Liver (tissue), 9 donors: ENCODE data around the gene CADM2. TPM values are rescaled to one million over a fixed set of nuclear protein-coding genes. Genes with fewer than 3 reads are reported as not detected.

Source experiments
- DNase-seq: peaks from one replicate; pipeline ENCODE4 v3.0.0-alpha.2; 2017; ENCODE audit warnings: low spot score
- H3K27ac ChIP-seq, 2 donors: one replicate each; pipeline ENCODE4 v1.7.0; 2013; ENCODE audit warnings: inconsistent platforms in 2 of 2, low read length in 2 of 2, control low read depth in 1 of 2, low read depth in 1 of 2, mild to moderate bottlenecking in 1 of 2
- H3K27me3 ChIP-seq, 4 donors: one replicate each; pipeline versions ENCODE4 v1.6.1 to v1.7.0; 2013; ENCODE audit warnings: low read length in 3 of 4, inconsistent platforms in 1 of 4, mild to moderate bottlenecking in 1 of 4, moderate library complexity in 1 of 4; ENCODE audit not compliant: control insufficient read depth in 4 of 4, insufficient read depth in 4 of 4
- H3K36me3 ChIP-seq, 4 donors: one replicate each; pipeline versions ENCODE4 v1.6.1 to v1.7.0; 2013; ENCODE audit warnings: low read length in 3 of 4, mild to moderate bottlenecking in 3 of 4, low read depth in 1 of 4, moderate library complexity in 1 of 4; ENCODE audit not compliant: control insufficient read depth in 4 of 4, insufficient read depth in 3 of 4
- H3K4me1 ChIP-seq, 4 donors: one replicate each; pipeline versions ENCODE4 v1.6.1 to v1.7.0; 2013; ENCODE audit warnings: low read length in 3 of 4, mild to moderate bottlenecking in 3 of 4, moderate library complexity in 1 of 4; ENCODE audit not compliant: control insufficient read depth in 4 of 4, insufficient read depth in 4 of 4
- H3K4me3 ChIP-seq, 3 donors: one replicate each; pipeline versions ENCODE4 v1.6.1 to v1.7.0; 2013; ENCODE audit warnings: low read length in 3 of 3, control low read depth in 1 of 3, low read depth in 1 of 3, mild to moderate bottlenecking in 1 of 3
- H3K9ac ChIP-seq, 2 donors: one replicate each; pipeline ENCODE4 v1.7.0; 2013; ENCODE audit warnings: low read length in 2 of 2, mild to moderate bottlenecking in 2 of 2, moderate library complexity in 2 of 2, control low read depth in 1 of 2, low read depth in 1 of 2
- H3K9me3 ChIP-seq, 4 donors: one replicate each; pipeline versions ENCODE4 v1.6.1 to v1.7.0; 2013; ENCODE audit warnings: low read length in 3 of 4; ENCODE audit not compliant: control insufficient read depth in 4 of 4
- EGR1 ChIP-seq, 2 donors: IDR thresholded peaks; 2 replicates each; pipeline ENCODE4 v1.6.1; 2016 to 2018; ENCODE audit warnings: antibody characterized with exemption in 2 of 2, low read depth in 2 of 2
- FOXA1 ChIP-seq: IDR thresholded peaks from 2 replicates; pipeline ENCODE4 v1.6.1; 2016; ENCODE audit warnings: antibody characterized with exemption
- FOXA2 ChIP-seq: IDR thresholded peaks from 2 replicates; pipeline ENCODE4 v1.6.1; 2016; ENCODE audit warnings: antibody characterized with exemption
- GABPA ChIP-seq, 2 donors: IDR thresholded peaks in 1 of 2; conservative IDR thresholded peaks in 1 of 2; 2 replicates each; pipeline ENCODE4 v1.6.1; 2016; ENCODE audit warnings: antibody characterized with exemption in 2 of 2, mild to moderate bottlenecking in 1 of 2, moderate library complexity in 1 of 2
- HNF4A ChIP-seq, 2 donors: conservative IDR thresholded peaks; 2 replicates each; pipeline ENCODE4 v1.6.1; 2016; ENCODE audit warnings: antibody characterized with exemption in 2 of 2, mild to moderate bottlenecking in 2 of 2
- HNF4G ChIP-seq: IDR thresholded peaks from 2 replicates; pipeline ENCODE4 v1.6.1; 2016; ENCODE audit warnings: antibody characterized with exemption
- JUND ChIP-seq, 2 donors: IDR thresholded peaks; 2 replicates each; pipeline ENCODE4 v1.6.1; 2016; ENCODE audit warnings: antibody characterized with exemption in 2 of 2
- NR2F2 ChIP-seq: IDR thresholded peaks from 2 replicates; pipeline ENCODE4 v1.6.1; 2016; ENCODE audit warnings: antibody characterized with exemption
- RAD21 ChIP-seq, 2 donors: IDR thresholded peaks; 2 replicates each; pipeline ENCODE4 v1.6.1; 2016; ENCODE audit warnings: antibody characterized with exemption in 2 of 2, mild to moderate bottlenecking in 2 of 2
- RXRA ChIP-seq, 2 donors: IDR thresholded peaks; 2 replicates each; pipeline ENCODE4 v1.6.1; 2017 to 2018; ENCODE audit warnings: antibody characterized with exemption in 2 of 2, mild to moderate bottlenecking in 1 of 2
- SP1 ChIP-seq: IDR thresholded peaks from 2 replicates; pipeline ENCODE4 v1.6.1; 2018; ENCODE audit warnings: antibody characterized with exemption, mild to moderate bottlenecking
- TAF1 ChIP-seq: conservative IDR thresholded peaks from 2 replicates; pipeline ENCODE4 v1.6.1; 2016; ENCODE audit warnings: antibody characterized with exemption, mild to moderate bottlenecking
- YY1 ChIP-seq: IDR thresholded peaks from 2 replicates; pipeline ENCODE4 v1.6.1; 2016; ENCODE audit warnings: antibody characterized with exemption, mild to moderate bottlenecking
- WGBS: extraction: QIAGEN DNeasy Blood & Tissue Kit; methylation state at CpG from one replicate; pipeline ENCODE4 v1.1.7; 2013; 5-methylcytosine and 5-hydroxymethylcytosine counted together
- polyA plus RNA-seq, 2 donors: library from polyadenylated mRNA; stranded (reverse) in 1 of 2; unstranded in 1 of 2; fragments of 200-250 nt in 1 of 2; fragments of >200 nt in 1 of 2; fragmentation: Nextera tagmentation in 1 of 2; extraction: Ambion mirVana in 1 of 2; gene quantifications; one replicate each; pipeline versions ENCODE4 v1.2.1 to v1.2.3, GENCODE V29; 2013 to 2015
- total RNA-seq, 2 donors: library from RNA; depleted of rRNA; stranded (reverse); fragments of >200 nt; gene quantifications; one replicate each; pipeline ENCODE4 v1.2.3, GENCODE V29; 2014
- TF ChIP-seq, protein P1 (sequence below): IDR thresholded peaks from 2 replicates; pipeline ENCODE4 v1.6.1; 2016; ENCODE audit warnings: antibody characterized with exemption
- TF ChIP-seq, protein P2 (sequence below): IDR thresholded peaks from 2 replicates; pipeline ENCODE4 v1.6.1; 2016; ENCODE audit warnings: antibody characterized with exemption, mild to moderate bottlenecking
- TF ChIP-seq, protein P3 (sequence below): fragments of 150-350 bp; IDR thresholded peaks from 2 replicates; pipeline ENCODE4 v1.5.1; 2017; ENCODE audit warnings: improper control_type of control experiment, low read depth, low read length; ENCODE audit not compliant: missing input control
- TF ChIP-seq, protein P4 (sequence below): IDR thresholded peaks from 2 replicates; pipeline ENCODE4 v1.6.1; 2016; ENCODE audit warnings: antibody characterized with exemption
- TF ChIP-seq, protein P5 (sequence below): IDR thresholded peaks from 2 replicates; pipeline ENCODE4 v1.6.1; 2016; ENCODE audit warnings: antibody characterized with exemption
- donor health status: healthy.
- donor health status: healthy.
- donor health status: healthy.
- donor health status: healthy.
- donor health status: healthy.

CADM2 gene
- total and polyA plus RNA-seq, 4 donors, result 0.35 to 0.92 (median 0.51) TPM

DNA sequence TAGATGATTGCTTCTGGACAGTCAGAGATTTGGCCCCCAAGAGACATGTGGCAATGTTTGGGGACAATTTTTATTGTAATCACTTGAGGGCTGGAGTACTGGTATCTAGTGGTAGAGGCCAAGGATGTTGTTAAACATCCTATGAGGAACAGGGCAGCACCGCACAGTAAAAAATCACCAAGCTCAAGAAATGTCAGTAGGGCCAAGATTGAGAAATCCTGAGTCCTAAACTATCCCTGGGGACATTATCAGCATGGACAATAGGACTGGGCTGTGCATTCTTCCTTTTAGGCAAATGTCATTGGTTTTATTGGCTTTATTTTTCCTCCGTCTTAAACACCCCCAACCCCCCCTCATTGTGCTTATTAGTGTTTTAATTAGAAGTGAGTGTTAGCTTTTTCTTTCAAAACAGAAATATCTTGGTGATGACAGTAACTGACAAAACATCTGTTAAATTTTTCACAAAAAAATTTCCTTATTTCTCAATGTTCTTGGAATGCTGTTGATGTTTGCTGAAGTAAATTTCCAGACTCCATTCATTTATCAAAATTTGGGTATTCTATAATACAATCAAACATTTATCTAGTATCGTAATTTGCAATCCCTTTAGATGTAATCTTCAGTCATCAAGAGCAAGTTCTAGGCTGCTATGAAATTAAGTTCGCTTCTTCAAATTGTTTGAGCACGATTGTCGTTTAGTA, 1087.8 kb downstream of the CADM2 start:
- WGBS, result 78% methylated on average over 6 of the region's 6 CpGs
- Histone ChIP-seq H3K4me3 (no peak overlapping the region), H3K4me1 (no peaks in the 10 kb centered on the region), H3K9ac (no peak overlapping the region), H3K9me3 (peaks cover 0 to 1% (median 0%) of the 10 kb centered on the region in 4 donors), H3K27ac (no peak overlapping the region), H3K36me3 (no peaks in the 10 kb centered on the region), H3K27me3 (no peaks in the 10 kb centered on the region)
- DNase-seq, result no peak
- TF ChIP-seq, protein P1, sequence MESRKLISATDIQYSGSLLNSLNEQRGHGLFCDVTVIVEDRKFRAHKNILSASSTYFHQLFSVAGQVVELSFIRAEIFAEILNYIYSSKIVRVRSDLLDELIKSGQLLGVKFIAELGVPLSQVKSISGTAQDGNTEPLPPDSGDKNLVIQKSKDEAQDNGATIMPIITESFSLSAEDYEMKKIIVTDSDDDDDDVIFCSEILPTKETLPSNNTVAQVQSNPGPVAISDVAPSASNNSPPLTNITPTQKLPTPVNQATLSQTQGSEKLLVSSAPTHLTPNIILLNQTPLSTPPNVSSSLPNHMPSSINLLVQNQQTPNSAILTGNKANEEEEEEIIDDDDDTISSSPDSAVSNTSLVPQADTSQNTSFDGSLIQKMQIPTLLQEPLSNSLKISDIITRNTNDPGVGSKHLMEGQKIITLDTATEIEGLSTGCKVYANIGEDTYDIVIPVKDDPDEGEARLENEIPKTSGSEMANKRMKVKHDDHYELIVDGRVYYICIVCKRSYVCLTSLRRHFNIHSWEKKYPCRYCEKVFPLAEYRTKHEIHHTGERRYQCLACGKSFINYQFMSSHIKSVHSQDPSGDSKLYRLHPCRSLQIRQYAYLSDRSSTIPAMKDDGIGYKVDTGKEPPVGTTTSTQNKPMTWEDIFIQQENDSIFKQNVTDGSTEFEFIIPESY, result no peak
- TF ChIP-seq RXRA (IDR thresholded peaks at IDR 0.05), result no peak
- no peak for TF ChIP-seq HNF4A (conservative IDR thresholded peaks at IDR 0.05)
- TF ChIP-seq RAD21 (IDR thresholded peaks at IDR 0.05), result no peak

DNA sequence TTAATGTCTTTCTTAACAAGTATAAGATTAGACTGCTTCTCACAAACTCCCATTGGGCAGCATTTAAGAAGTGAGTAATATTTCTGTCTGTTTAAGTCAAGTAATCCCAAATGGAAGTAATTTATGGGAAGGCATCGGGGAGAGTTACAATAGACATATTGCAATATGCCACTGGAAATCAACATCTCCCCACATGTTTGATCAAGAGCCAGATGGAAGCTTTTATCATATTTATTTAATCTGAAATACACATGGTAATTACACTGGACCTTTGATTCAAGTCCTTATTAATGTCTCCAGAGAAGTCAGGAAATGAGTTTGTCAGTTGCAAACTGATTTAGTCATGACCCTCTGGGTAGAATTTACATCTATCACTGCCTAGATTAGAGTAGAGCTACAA, 1088.4 kb downstream of the CADM2 start:
- TF ChIP-seq, protein P2, sequence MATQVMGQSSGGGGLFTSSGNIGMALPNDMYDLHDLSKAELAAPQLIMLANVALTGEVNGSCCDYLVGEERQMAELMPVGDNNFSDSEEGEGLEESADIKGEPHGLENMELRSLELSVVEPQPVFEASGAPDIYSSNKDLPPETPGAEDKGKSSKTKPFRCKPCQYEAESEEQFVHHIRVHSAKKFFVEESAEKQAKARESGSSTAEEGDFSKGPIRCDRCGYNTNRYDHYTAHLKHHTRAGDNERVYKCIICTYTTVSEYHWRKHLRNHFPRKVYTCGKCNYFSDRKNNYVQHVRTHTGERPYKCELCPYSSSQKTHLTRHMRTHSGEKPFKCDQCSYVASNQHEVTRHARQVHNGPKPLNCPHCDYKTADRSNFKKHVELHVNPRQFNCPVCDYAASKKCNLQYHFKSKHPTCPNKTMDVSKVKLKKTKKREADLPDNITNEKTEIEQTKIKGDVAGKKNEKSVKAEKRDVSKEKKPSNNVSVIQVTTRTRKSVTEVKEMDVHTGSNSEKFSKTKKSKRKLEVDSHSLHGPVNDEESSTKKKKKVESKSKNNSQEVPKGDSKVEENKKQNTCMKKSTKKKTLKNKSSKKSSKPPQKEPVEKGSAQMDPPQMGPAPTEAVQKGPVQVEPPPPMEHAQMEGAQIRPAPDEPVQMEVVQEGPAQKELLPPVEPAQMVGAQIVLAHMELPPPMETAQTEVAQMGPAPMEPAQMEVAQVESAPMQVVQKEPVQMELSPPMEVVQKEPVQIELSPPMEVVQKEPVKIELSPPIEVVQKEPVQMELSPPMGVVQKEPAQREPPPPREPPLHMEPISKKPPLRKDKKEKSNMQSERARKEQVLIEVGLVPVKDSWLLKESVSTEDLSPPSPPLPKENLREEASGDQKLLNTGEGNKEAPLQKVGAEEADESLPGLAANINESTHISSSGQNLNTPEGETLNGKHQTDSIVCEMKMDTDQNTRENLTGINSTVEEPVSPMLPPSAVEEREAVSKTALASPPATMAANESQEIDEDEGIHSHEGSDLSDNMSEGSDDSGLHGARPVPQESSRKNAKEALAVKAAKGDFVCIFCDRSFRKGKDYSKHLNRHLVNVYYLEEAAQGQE, result no peak
- TF ChIP-seq GABPA (IDR thresholded peaks at IDR 0.05 in 1 of 2, conservative IDR thresholded peaks at IDR 0.05 in 1 of 2), result no peak
- no peak for TF ChIP-seq HNF4A (conservative IDR thresholded peaks at IDR 0.05)
- TF ChIP-seq, protein P3, sequence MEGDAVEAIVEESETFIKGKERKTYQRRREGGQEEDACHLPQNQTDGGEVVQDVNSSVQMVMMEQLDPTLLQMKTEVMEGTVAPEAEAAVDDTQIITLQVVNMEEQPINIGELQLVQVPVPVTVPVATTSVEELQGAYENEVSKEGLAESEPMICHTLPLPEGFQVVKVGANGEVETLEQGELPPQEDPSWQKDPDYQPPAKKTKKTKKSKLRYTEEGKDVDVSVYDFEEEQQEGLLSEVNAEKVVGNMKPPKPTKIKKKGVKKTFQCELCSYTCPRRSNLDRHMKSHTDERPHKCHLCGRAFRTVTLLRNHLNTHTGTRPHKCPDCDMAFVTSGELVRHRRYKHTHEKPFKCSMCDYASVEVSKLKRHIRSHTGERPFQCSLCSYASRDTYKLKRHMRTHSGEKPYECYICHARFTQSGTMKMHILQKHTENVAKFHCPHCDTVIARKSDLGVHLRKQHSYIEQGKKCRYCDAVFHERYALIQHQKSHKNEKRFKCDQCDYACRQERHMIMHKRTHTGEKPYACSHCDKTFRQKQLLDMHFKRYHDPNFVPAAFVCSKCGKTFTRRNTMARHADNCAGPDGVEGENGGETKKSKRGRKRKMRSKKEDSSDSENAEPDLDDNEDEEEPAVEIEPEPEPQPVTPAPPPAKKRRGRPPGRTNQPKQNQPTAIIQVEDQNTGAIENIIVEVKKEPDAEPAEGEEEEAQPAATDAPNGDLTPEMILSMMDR, result no peak
- TF ChIP-seq JUND (IDR thresholded peaks at IDR 0.05), result no peak
- no peak for TF ChIP-seq TAF1
- no peak for TF ChIP-seq EGR1 (IDR thresholded peaks at IDR 0.05; ENCODE audit: low read depth in 2 of 2)
- no peak for TF ChIP-seq YY1
- no peak for TF ChIP-seq FOXA1
- no peak for TF ChIP-seq HNF4G
- TF ChIP-seq RXRA (IDR thresholded peaks at IDR 0.05), result no peak
- TF ChIP-seq SP1, result no peak
- no peak for TF ChIP-seq NR2F2
- TF ChIP-seq RAD21 (IDR thresholded peaks at IDR 0.05), result no peak
- TF ChIP-seq, protein P1, result no peak
- TF ChIP-seq, protein P4, sequence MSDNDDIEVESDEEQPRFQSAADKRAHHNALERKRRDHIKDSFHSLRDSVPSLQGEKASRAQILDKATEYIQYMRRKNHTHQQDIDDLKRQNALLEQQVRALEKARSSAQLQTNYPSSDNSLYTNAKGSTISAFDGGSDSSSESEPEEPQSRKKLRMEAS, result no peak
- no peak for TF ChIP-seq FOXA2
- TF ChIP-seq, protein P5, sequence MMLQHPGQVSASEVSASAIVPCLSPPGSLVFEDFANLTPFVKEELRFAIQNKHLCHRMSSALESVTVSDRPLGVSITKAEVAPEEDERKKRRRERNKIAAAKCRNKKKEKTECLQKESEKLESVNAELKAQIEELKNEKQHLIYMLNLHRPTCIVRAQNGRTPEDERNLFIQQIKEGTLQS, result no peak
- no peaks in the 10 kb centered on the region for H3K27me3 ChIP-seq
- 82% methylated on average over 1 of the region's 1 CpG for WGBS
- H3K9me3 ChIP-seq, result peaks cover 0 to 1% (median 0%) of the 10 kb centered on the region in 4 donors
- DNase-seq, result no peak
- H3K4me1 ChIP-seq, result no peaks in the 10 kb centered on the region
- H3K27ac ChIP-seq, result no peak overlapping the region
- H3K4me3 ChIP-seq, result no peak overlapping the region
- no peak overlapping the region for H3K9ac ChIP-seq
- H3K36me3 ChIP-seq, result no peaks in the 10 kb centered on the region
